Stimulated activated CD4-positive, alpha-beta T cell treated with anti-CD3 and anti-CD28 coated beads, TNF-alpha, amount 100 ng/mL, for 48 hours (primary cell): ENCODE results near the gene STPG4.

Source experiments
- DNase-seq, 3 donors: peaks; one replicate each; pipeline ENCODE4 v3.0.0-alpha.2; 2020; ENCODE audit warnings: low read depth in 3 of 3

STPG4 gene

GRCh38 chr2:47054868-47055267 lies 100.2 kb downstream of the STPG4 start:
- no peak for DNase-seq

GRCh38 chr2:47054036-47054555 lies 101.0 kb downstream of the STPG4 start:
- no peak for DNase-seq

- no peak for DNase-seq
Measured at GRCh38 chr2:47052847-47053246, 102.3 kb downstream of the STPG4 start.

GRCh38 chr2:47051562-47051961 lies 103.5 kb downstream of the STPG4 start:
- no peak for DNase-seq

- no peak for DNase-seq
Measured at GRCh38 chr2:47050762-47051161, 104.3 kb downstream of the STPG4 start.

- no peak for DNase-seq
Measured at GRCh38 chr2:47050021-47050760, 104.9 kb downstream of the STPG4 start.

GRCh38 chr2:47049502-47049901 lies 105.6 kb downstream of the STPG4 start:
- no peak for DNase-seq

GRCh38 chr2:47048801-47049480 lies 106.2 kb downstream of the STPG4 start:
- no peak for DNase-seq

GRCh38 chr2:47046271-47046670 lies 108.8 kb downstream of the STPG4 start:
- DNase-seq, result no peak

GRCh38 chr2:47043891-47044239 lies 111.2 kb downstream of the STPG4 start:
- DNase-seq, result no peak

GRCh38 chr2:47043142-47043890 lies 111.8 kb downstream of the STPG4 start:
- DNase-seq, result no peak

GRCh38 chr2:47041891-47042684 lies 113.0 kb downstream of the STPG4 start:
- no peak for DNase-seq

GRCh38 chr2:47041063-47041462 lies 114.0 kb downstream of the STPG4 start:
- DNase-seq, result no peak

- DNase-seq, result no peak
Measured at GRCh38 chr2:47040651-47041050, 114.5 kb downstream of the STPG4 start.

- no peak for DNase-seq
Measured at GRCh38 chr2:47039913-47040562, 115.1 kb downstream of the STPG4 start.

GRCh38 chr2:47039489-47039870 lies 115.6 kb downstream of the STPG4 start:
- DNase-seq, result no peak

GRCh38 chr2:47038656-47039488 lies 116.2 kb downstream of the STPG4 start:
- DNase-seq, result peak in 2 of 3 donors; percentile 5 to 8

GRCh38 chr2:47037678-47038077 lies 117.4 kb downstream of the STPG4 start:
- DNase-seq, result no peak
